Astrocyte (in vitro differentiated cells and primary cell): ENCODE data around the gene TRIO. TPM values are rescaled to one million over a fixed set of nuclear protein-coding genes. Genes with fewer than 3 reads are reported as not detected.

Experiments used
- DNase-seq: peaks from one replicate; pipeline ENCODE4 v3.0.0-alpha.2; 2010; ENCODE audit warnings: low read depth
- FAIRE-seq: peaks from 2 replicates; lab custom pipeline; 2011; peaks lifted over from hg19 to GRCh38; lab: Jason Lieb, UNC
- H2AFZ ChIP-seq: 2 replicates; pipeline ENCODE4 v1.6.0; 2012; ENCODE audit warnings: low read depth, low read length, inconsistent platforms
- H3K27ac ChIP-seq: 2 replicates; pipeline ENCODE4 v1.5.1; 2011; ENCODE audit warnings: low read depth, low read length, inconsistent platforms
- H3K27me3 ChIP-seq: 2 replicates; pipeline ENCODE4 v1.6.0; 2011; ENCODE audit warnings: low read length, inconsistent platforms; ENCODE audit not compliant: insufficient read depth
- H3K36me3 ChIP-seq: 2 replicates; pipeline ENCODE4 v1.5.1; 2011; ENCODE audit warnings: low read length, inconsistent platforms; ENCODE audit not compliant: insufficient read depth
- H3K4me1 ChIP-seq: 2 replicates; pipeline ENCODE4 v1.5.1; 2011; ENCODE audit warnings: low read length, inconsistent platforms; ENCODE audit not compliant: insufficient read depth
- H3K4me2 ChIP-seq: 2 replicates; pipeline ENCODE4 v1.6.0; 2012; ENCODE audit warnings: low read length, inconsistent platforms
- H3K4me3 ChIP-seq: 2 replicates; pipeline ENCODE4 v1.5.1; 2011; ENCODE audit warnings: low read depth, mild to moderate bottlenecking, low read length, inconsistent platforms; ENCODE audit not compliant: insufficient read depth
- H3K79me2 ChIP-seq: 2 replicates; pipeline ENCODE4 v1.6.0; 2012; ENCODE audit warnings: mild to moderate bottlenecking, low read length, inconsistent platforms; ENCODE audit not compliant: insufficient read depth
- H3K9ac ChIP-seq: 2 replicates; pipeline ENCODE4 v1.6.0; 2012; ENCODE audit warnings: mild to moderate bottlenecking, low read length, inconsistent platforms
- H3K9me3 ChIP-seq: 2 replicates; pipeline ENCODE4 v1.5.1; 2012; ENCODE audit warnings: low read depth, mild to moderate bottlenecking, low read length, inconsistent platforms; ENCODE audit not compliant: insufficient read depth
- H4K20me1 ChIP-seq: 2 replicates; pipeline ENCODE4 v1.6.0; 2012; ENCODE audit warnings: low read length, inconsistent platforms; ENCODE audit not compliant: insufficient read depth
- H3K27ac Mint-ChIP-seq: one replicate; pipeline ENCODE4 v1.8.0; 2021; ENCODE audit warnings: mild to moderate bottlenecking, mixed read lengths; ENCODE audit not compliant: unreplicated experiment
- H3K27me3 Mint-ChIP-seq: one replicate; pipeline ENCODE4 v1.8.0; 2021; ENCODE audit warnings: low read depth, mixed read lengths; ENCODE audit not compliant: unreplicated experiment
- H3K36me3 Mint-ChIP-seq: one replicate; pipeline ENCODE4 v1.8.0; 2021; ENCODE audit warnings: low read depth, mixed read lengths; ENCODE audit not compliant: unreplicated experiment
- H3K4me1 Mint-ChIP-seq: one replicate; pipeline ENCODE4 v1.8.0; 2021; ENCODE audit warnings: low read depth, mixed read lengths; ENCODE audit not compliant: unreplicated experiment
- H3K4me3 Mint-ChIP-seq: one replicate; pipeline ENCODE4 v1.8.0; 2021; ENCODE audit warnings: mild to moderate bottlenecking, moderate library complexity, mixed read lengths; ENCODE audit not compliant: unreplicated experiment
- H3K9me3 Mint-ChIP-seq: one replicate; pipeline ENCODE4 v1.8.0; 2021; ENCODE audit warnings: mild to moderate bottlenecking, mixed read lengths; ENCODE audit not compliant: unreplicated experiment
- EZH2 ChIP-seq: IDR thresholded peaks from 2 replicates; pipeline ENCODE4 v1.6.1; 2012; ENCODE audit warnings: mild to moderate bottlenecking, low read length, inconsistent platforms; ENCODE audit not compliant: insufficient read depth
- total RNA-seq: library from RNA; stranded (reverse); gene quantifications from 2 replicates; pipeline ENCODE4 v1.2.1, GENCODE V29; 2021
- TF ChIP-seq, protein P1 (sequence below): IDR thresholded peaks from 2 replicates; pipeline ENCODE4 v1.5.1; 2011; ENCODE audit warnings: low read depth, mild to moderate bottlenecking, inconsistent platforms, low read length, moderate library complexity; ENCODE audit not compliant: insufficient read depth

Gene TRIO
- total RNA-seq, 1 donor from 2014 or later, result 347 TPM

DNA sequence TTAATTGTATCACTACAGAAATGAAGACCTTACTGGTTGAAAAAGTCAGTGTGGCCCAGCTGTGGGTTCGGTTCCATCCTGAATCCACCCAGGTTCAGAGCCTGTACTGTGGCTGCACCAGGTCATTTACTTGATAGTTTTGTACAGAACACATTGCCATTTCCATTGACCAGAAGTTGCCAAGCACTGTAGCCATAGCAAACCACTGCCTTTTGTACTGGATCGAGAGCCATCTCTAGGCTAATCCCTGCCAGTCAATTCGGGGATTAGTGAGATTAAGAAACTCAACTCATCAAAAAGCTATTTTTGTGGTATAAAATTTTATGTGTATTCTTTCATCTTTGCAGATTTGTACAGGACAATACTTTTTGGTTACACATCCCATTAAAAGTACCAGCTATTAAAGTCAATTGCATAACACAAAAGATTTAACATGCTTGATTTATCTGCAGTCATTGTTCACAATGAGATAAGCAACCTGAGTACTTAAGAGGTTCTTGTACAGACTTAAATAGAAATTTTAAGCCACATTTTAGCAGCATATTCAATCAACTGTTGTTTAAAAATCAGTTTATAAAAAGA lies 329.9 kb downstream of the TRIO start:
- peaks cover 32% of the 10 kb centered on the region for H4K20me1 ChIP-seq
- H3K27me3 Mint-ChIP-seq, result no peaks in the 10 kb centered on the region
- FAIRE-seq (no peak), DNase-seq (no peak)
- no peak overlapping the region for H3K27ac ChIP-seq
- H3K79me2 ChIP-seq, result peaks cover 61% of the 10 kb centered on the region
- H3K4me1 ChIP-seq, result peaks cover 22% of the 10 kb centered on the region
- H3K9ac ChIP-seq, result no peak overlapping the region
- peaks cover 3% of the 10 kb centered on the region for H3K4me1 Mint-ChIP-seq
- no peak overlapping the region for H3K4me3 ChIP-seq
- TF ChIP-seq, protein P1, sequence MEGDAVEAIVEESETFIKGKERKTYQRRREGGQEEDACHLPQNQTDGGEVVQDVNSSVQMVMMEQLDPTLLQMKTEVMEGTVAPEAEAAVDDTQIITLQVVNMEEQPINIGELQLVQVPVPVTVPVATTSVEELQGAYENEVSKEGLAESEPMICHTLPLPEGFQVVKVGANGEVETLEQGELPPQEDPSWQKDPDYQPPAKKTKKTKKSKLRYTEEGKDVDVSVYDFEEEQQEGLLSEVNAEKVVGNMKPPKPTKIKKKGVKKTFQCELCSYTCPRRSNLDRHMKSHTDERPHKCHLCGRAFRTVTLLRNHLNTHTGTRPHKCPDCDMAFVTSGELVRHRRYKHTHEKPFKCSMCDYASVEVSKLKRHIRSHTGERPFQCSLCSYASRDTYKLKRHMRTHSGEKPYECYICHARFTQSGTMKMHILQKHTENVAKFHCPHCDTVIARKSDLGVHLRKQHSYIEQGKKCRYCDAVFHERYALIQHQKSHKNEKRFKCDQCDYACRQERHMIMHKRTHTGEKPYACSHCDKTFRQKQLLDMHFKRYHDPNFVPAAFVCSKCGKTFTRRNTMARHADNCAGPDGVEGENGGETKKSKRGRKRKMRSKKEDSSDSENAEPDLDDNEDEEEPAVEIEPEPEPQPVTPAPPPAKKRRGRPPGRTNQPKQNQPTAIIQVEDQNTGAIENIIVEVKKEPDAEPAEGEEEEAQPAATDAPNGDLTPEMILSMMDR, result no peak
- no peak for TF ChIP-seq EZH2
- no peaks in the 10 kb centered on the region for H3K27me3 ChIP-seq
- peaks cover 88% of the 10 kb centered on the region for H3K36me3 ChIP-seq
- no peak overlapping the region for H3K27ac Mint-ChIP-seq
- H3K4me2 ChIP-seq, result no peak overlapping the region
- H3K4me3 Mint-ChIP-seq, result no peak overlapping the region
- no peak overlapping the region for H2AFZ ChIP-seq
- H3K36me3 Mint-ChIP-seq, result peaks cover 23% of the 10 kb centered on the region
- H3K9me3 ChIP-seq, result no peaks in the 10 kb centered on the region
- H3K9me3 Mint-ChIP-seq, result no peaks in the 10 kb centered on the region

DNA sequence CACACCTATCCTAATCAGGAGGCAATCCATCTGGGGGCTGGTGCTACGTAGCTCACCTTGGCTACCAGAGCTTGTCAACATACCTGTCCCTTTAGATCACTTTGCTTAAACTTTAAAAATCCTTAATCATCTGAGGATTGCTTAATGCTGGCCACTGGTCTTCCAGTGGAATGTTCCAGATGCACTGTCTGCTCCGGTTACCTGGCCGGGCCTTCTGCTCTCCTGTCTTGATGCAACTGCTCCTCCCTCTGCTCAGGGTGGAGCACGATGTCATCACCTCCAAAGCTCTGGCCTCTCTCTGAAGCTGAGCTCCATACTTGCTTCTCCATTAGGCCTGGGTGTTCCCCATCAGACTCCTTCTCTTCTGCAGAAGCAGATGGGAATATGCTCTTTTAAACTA lies 331.9 kb downstream of the TRIO start:
- Mint-ChIP-seq H3K36me3 (peaks cover 24% of the 10 kb centered on the region), H3K9me3 (no peaks in the 10 kb centered on the region), H3K27me3 (no peaks in the 10 kb centered on the region), H3K4me1 (no peaks in the 10 kb centered on the region), H3K4me3 (no peak overlapping the region), H3K27ac (no peak overlapping the region)
- Histone ChIP-seq H3K4me2 (no peak overlapping the region), H3K4me3 (no peak overlapping the region), H3K27me3 (no peaks in the 10 kb centered on the region), H4K20me1 (peaks cover 20% of the 10 kb centered on the region), H3K9ac (no peak overlapping the region), H3K36me3 (peaks cover 90% of the 10 kb centered on the region), H3K9me3 (no peaks in the 10 kb centered on the region), H3K79me2 (peaks cover 50% of the 10 kb centered on the region), H3K4me1 (peaks cover 19% of the 10 kb centered on the region), H2AFZ (no peak overlapping the region), H3K27ac (no peak overlapping the region)
- DNase-seq (no peak), FAIRE-seq (no peak)
- no peak for TF ChIP-seq EZH2
- TF ChIP-seq, protein P1, result no peak

- Mint-ChIP-seq H3K4me1 (no peaks in the 10 kb centered on the region), H3K9me3 (no peaks in the 10 kb centered on the region), H3K27ac (no peak overlapping the region), H3K27me3 (no peaks in the 10 kb centered on the region), H3K36me3 (peaks cover 29% of the 10 kb centered on the region), H3K4me3 (no peak overlapping the region)
- peak overlapping the region; percentile 61 for H3K9ac ChIP-seq
- peaks cover 92% of the 10 kb centered on the region for H3K36me3 ChIP-seq
- H3K9me3 ChIP-seq, result no peaks in the 10 kb centered on the region
- peaks cover 19% of the 10 kb centered on the region for H3K4me1 ChIP-seq
- H3K27me3 ChIP-seq, result no peaks in the 10 kb centered on the region
- peak overlapping the region; percentile 48 for H3K4me2 ChIP-seq
- no peak overlapping the region for H2AFZ ChIP-seq
- peak overlapping the region; percentile 74 for H3K27ac ChIP-seq
- TF ChIP-seq EZH2, result no peak
- TF ChIP-seq, protein P1, result no peak
- peaks cover 46% of the 10 kb centered on the region for H3K79me2 ChIP-seq
- H3K4me3 ChIP-seq, result no peak overlapping the region
- FAIRE-seq (no peak), DNase-seq (peak; percentile 67)
- peaks cover 27% of the 10 kb centered on the region for H4K20me1 ChIP-seq
Observed at GRCh38 chr5:14476786-14477435, 333.8 kb downstream of the TRIO start.
